Natural killer cell (primary cell): ENCODE results near the gene ABCC11. TPM values are rescaled to one million over a fixed set of nuclear protein-coding genes. Genes with fewer than 3 reads are reported as not detected.
A peak's percentile ranks its signal among the peaks of the same experiment; 100 is the strongest.

Source experiments
- ATAC-seq, 3 donors: fragments of 150-1000 bp in 2 of 3; fragments of 200-7000 bp in 1 of 3; cut with Tn5 transposase; 1 replicate in 1 of 3; 2 replicates in 2 of 3; pipeline ENCODE4 v1.10.0; 2021; ENCODE audit warnings: mild to moderate bottlenecking in 2 of 3, moderate library complexity in 2 of 3
- DNase-seq, 2 donors: peaks; one replicate each; pipeline versions ENCODE4 v3.0.0 to v3.0.0-alpha.2; 2013 to 2021; ENCODE audit warnings: mixed read lengths in 1 of 2
- H3K27ac ChIP-seq: one replicate; pipeline ENCODE4 v1.5.1; 2013; ENCODE audit warnings: mild to moderate bottlenecking, low read length
- H3K27me3 ChIP-seq: one replicate; pipeline ENCODE4 v1.6.1; 2013; ENCODE audit warnings: low read length; ENCODE audit not compliant: control insufficient read depth, insufficient read depth
- H3K36me3 ChIP-seq: one replicate; pipeline ENCODE4 v1.6.1; 2013; ENCODE audit warnings: low read length; ENCODE audit not compliant: control insufficient read depth, insufficient read depth
- H3K4me1 ChIP-seq: one replicate; pipeline ENCODE4 v1.6.1; 2013; ENCODE audit warnings: low read length; ENCODE audit not compliant: control insufficient read depth, insufficient read depth
- H3K4me3 ChIP-seq: one replicate; pipeline ENCODE4 v1.5.1; 2013; ENCODE audit warnings: low read length
- H3K9me3 ChIP-seq: one replicate; pipeline ENCODE4 v1.6.1; 2013; ENCODE audit warnings: low read length; ENCODE audit not compliant: control insufficient read depth, insufficient read depth
- H3K27ac Mint-ChIP-seq, 2 donors: one replicate each; pipeline ENCODE4 v1.8.0; 2022; ENCODE audit warnings: mild to moderate bottlenecking in 2 of 2, mixed read lengths in 2 of 2, moderate library complexity in 1 of 2
- H3K27me3 Mint-ChIP-seq, 2 donors: one replicate each; pipeline ENCODE4 v1.8.0; 2022; ENCODE audit warnings: low read depth in 2 of 2, mixed read lengths in 2 of 2
- H3K36me3 Mint-ChIP-seq: one replicate; pipeline ENCODE4 v1.8.0; 2022; ENCODE audit warnings: mixed read lengths
- H3K4me1 Mint-ChIP-seq, 2 donors: one replicate each; pipeline ENCODE4 v1.8.0; 2022; ENCODE audit warnings: mixed read lengths in 2 of 2
- H3K4me3 Mint-ChIP-seq: one replicate; pipeline ENCODE4 v1.8.0; 2022; ENCODE audit warnings: mild to moderate bottlenecking, moderate library complexity, mixed read lengths
- H3K9me3 Mint-ChIP-seq, 2 donors: one replicate each; pipeline ENCODE4 v1.8.0; 2022; ENCODE audit warnings: mixed read lengths in 2 of 2
- CTCF ChIP-seq: fragments of 200-600 bp; IDR thresholded peaks from one replicate; pipeline ENCODE4 v1.8.0; 2022; ENCODE audit warnings: antibody characterized with exemption
- WGBS: methylation state at CpG from one replicate; pipeline ENCODE4 v1.1.7; 2013; ENCODE audit warnings: missing lambda C conversion rate; ENCODE audit not compliant: insufficient coverage; 5-methylcytosine and 5-hydroxymethylcytosine counted together
- intact Hi-C: fragments of 100-400 bp; cut with micrococcal nuclease; formaldehyde crosslinking; loops from one replicate; pipeline ENCODE4 v1.14.2; 2022
- total RNA-seq, 4 donors: library from RNA; stranded (reverse); fragments of 120-200 nt in 1 of 4; gene quantifications; one replicate each; pipeline versions ENCODE4 v1.2.3 to v1.2.4, GENCODE V29; 2013 to 2022

ABCC11 gene
- under 1 TPM in 2 of 3 donors, not detected in 1; 0.20 to 0.30 TPM for total RNA-seq
- total RNA-seq (2013), result 0.05 TPM

GRCh38 chr16:48247311-48247710 lies at the start of gene ABCC11:
Gene ABCC11, minus strand, starts transcription at chr16:48247539. Its CDS starts 15,618 bp downstream, at chr16:48231921.
- Mint-ChIP-seq H3K27me3 (no peaks in the 10 kb centered on the region), H3K27ac (peak within 1 kb of the TSS; percentile 9 to 12), H3K9me3 (no peaks in the 10 kb centered on the region), H3K4me1 (peaks cover 41 to 47% of the 10 kb centered on the region in 2 donors), H3K36me3 (no peaks in the 10 kb centered on the region), H3K4me3 (peak within 1 kb of the TSS; percentile 89)
- no peak for TF ChIP-seq CTCF
- no peak within 1 kb of the TSS for H3K27ac ChIP-seq
- no peak for ATAC-seq
- intact Hi-C loops, result no loop called here
- peaks cover 4% of the 10 kb centered on the region for H3K36me3 ChIP-seq
- peaks cover 22% of the 10 kb centered on the region for H3K4me1 ChIP-seq
- H3K9me3 ChIP-seq, result no peaks in the 10 kb centered on the region
- WGBS, result 31% methylated on average over 4 of the region's 4 CpGs
- DNase-seq, result peak in 1 of 2 donors; percentile 11
- no peak within 1 kb of the TSS for H3K4me3 ChIP-seq
- H3K27me3 ChIP-seq, result no peaks in the 10 kb centered on the region

- ATAC-seq, result no peak
- H3K9me3 Mint-ChIP-seq, result no peaks in the 10 kb centered on the region
- intact Hi-C loops, result no loop called here
- no peak overlapping the region for H3K4me3 ChIP-seq
- H3K9me3 ChIP-seq, result no peaks in the 10 kb centered on the region
- 100% methylated on average over 1 of the region's 1 CpG for WGBS
- no peak for TF ChIP-seq CTCF
- peaks cover 14% of the 10 kb centered on the region for H3K36me3 Mint-ChIP-seq
- H3K36me3 ChIP-seq, result peaks cover 35% of the 10 kb centered on the region
- DNase-seq, result no peak
- no peaks in the 10 kb centered on the region for H3K27me3 ChIP-seq
- no peak overlapping the region for H3K4me3 Mint-ChIP-seq
- no peaks in the 10 kb centered on the region for H3K27me3 Mint-ChIP-seq
- no peak overlapping the region for H3K27ac Mint-ChIP-seq
- peaks cover 2 to 17% of the 10 kb centered on the region in 2 donors for H3K4me1 Mint-ChIP-seq
- peaks cover 2% of the 10 kb centered on the region for H3K4me1 ChIP-seq
- H3K27ac ChIP-seq, result no peak overlapping the region
Observed at GRCh38 chr16:48295488-48296281, 48.3 kb upstream of the ABCC11 start.

- no peak overlapping the region for H3K4me3 ChIP-seq
- H3K9me3 ChIP-seq, result no peaks in the 10 kb centered on the region
- Mint-ChIP-seq H3K4me1 (peaks cover 10 to 26% of the 10 kb centered on the region in 2 donors), H3K4me3 (no peak overlapping the region), H3K27me3 (no peaks in the 10 kb centered on the region), H3K9me3 (no peaks in the 10 kb centered on the region), H3K36me3 (peaks cover 7% of the 10 kb centered on the region), H3K27ac (no peak overlapping the region)
- H3K4me1 ChIP-seq, result peaks cover 7% of the 10 kb centered on the region
- no peaks in the 10 kb centered on the region for H3K27me3 ChIP-seq
- intact Hi-C loops, result no loop called here
- DNase-seq, result no peak
- H3K27ac ChIP-seq, result no peak overlapping the region
- WGBS, result 90% methylated on average over 1 of the region's 1 CpG
- no peak for ATAC-seq
- H3K36me3 ChIP-seq, result peaks cover 25% of the 10 kb centered on the region
- TF ChIP-seq CTCF, result no peak
Observed at GRCh38 chr16:48294724-48295123, 47.4 kb upstream of the ABCC11 start.
